Neural progenitor cell (in vitro differentiated cells): ENCODE measurements around the gene CAPZB.

Experiments
- CTCF ChIP-seq: fragments of 200-600 bp; sonication (generic); IDR thresholded peaks from 2 replicates; pipeline ENCODE4 v1.5.1; 2017; ENCODE audit warnings: antibody characterized with exemption, mild to moderate bottlenecking
- EZH2phosphoT487 ChIP-seq: fragments of 200-600 bp; sonication (generic); IDR thresholded peaks from 2 replicates; pipeline ENCODE4 v1.6.1; 2017; ENCODE audit warnings: antibody characterized with exemption

GRCh38 chr1:19346026-19346425, 139.3 kb downstream of the CAPZB start:
- TF ChIP-seq CTCF: no peak
- TF ChIP-seq EZH2phosphoT487: no peak
